H9 (cell line): Measurements from ENCODE around the gene BLOC1S1. TPM values are rescaled to one million over a fixed set of nuclear protein-coding genes. Genes with fewer than 3 reads are reported as not detected.

ENCODE experiments used
- DNase-seq: peaks from one replicate; pipeline ENCODE4 v3.0.0-alpha.2; 2017
- H2AFZ ChIP-seq: one replicate; pipeline ENCODE4 v1.6.1; 2013; ENCODE audit warnings: mild to moderate bottlenecking, low read length, control low read depth, moderate library complexity
- H2AK5ac ChIP-seq: 2 replicates; pipeline ENCODE4 v1.6.1; 2013; ENCODE audit warnings: low read length, control low read depth, mixed read lengths; ENCODE audit not compliant: insufficient read length
- H2BK120ac ChIP-seq: one replicate; pipeline ENCODE4 v1.6.1; 2013; ENCODE audit warnings: low read depth, mild to moderate bottlenecking, low read length, control low read depth, inconsistent platforms; ENCODE audit not compliant: poor library complexity, severe bottlenecking
- H2BK12ac ChIP-seq: 2 replicates; pipeline ENCODE4 v1.6.1; 2013; ENCODE audit warnings: low read length, control low read depth, mixed read lengths, low read depth; ENCODE audit not compliant: insufficient read length
- H2BK15ac ChIP-seq: 2 replicates; pipeline ENCODE4 v1.6.1; 2013; ENCODE audit warnings: low read depth, low read length, control low read depth
- H2BK20ac ChIP-seq: one replicate; pipeline ENCODE4 v1.6.1; 2013; ENCODE audit warnings: low read depth, mild to moderate bottlenecking, low read length, control low read depth, inconsistent platforms; ENCODE audit not compliant: poor library complexity, severe bottlenecking
- H2BK5ac ChIP-seq: 2 replicates; pipeline ENCODE4 v1.6.1; 2013; ENCODE audit warnings: low read length, control low read depth, mixed read lengths; ENCODE audit not compliant: insufficient read length
- H3K14ac ChIP-seq: 2 replicates; pipeline ENCODE4 v1.6.1; 2013; ENCODE audit warnings: low read length, control low read depth; ENCODE audit not compliant: insufficient read depth
- H3K18ac ChIP-seq: 2 replicates; pipeline ENCODE4 v1.6.1; 2013; ENCODE audit warnings: low read depth, mild to moderate bottlenecking, mixed read lengths, low read length, control low read depth; ENCODE audit not compliant: insufficient read length
- H3K23ac ChIP-seq: 2 replicates; pipeline ENCODE4 v1.6.1; 2013; ENCODE audit warnings: low read length, control low read depth, mixed read lengths, low read depth; ENCODE audit not compliant: insufficient read length
- H3K23me2 ChIP-seq: 2 replicates; pipeline ENCODE4 v1.6.1; 2013; ENCODE audit warnings: low read depth, mild to moderate bottlenecking, mixed read lengths, low read length, control low read depth; ENCODE audit not compliant: insufficient read length, poor library complexity, severe bottlenecking
- H3K27ac ChIP-seq: 2 replicates; pipeline ENCODE4 v1.5.1; 2013; ENCODE audit warnings: low read length, control low read depth, mixed read lengths, low read depth; ENCODE audit not compliant: insufficient read length
- H3K27me3 ChIP-seq: 2 replicates; pipeline ENCODE4 v1.6.1; 2013; ENCODE audit warnings: low read length, control low read depth, inconsistent platforms; ENCODE audit not compliant: insufficient read depth
- H3K4ac ChIP-seq: 2 replicates; pipeline ENCODE4 v1.6.1; 2013; ENCODE audit warnings: low read depth, mild to moderate bottlenecking, control low read depth, inconsistent platforms, low read length, moderate library complexity
- H3K4me1 ChIP-seq: 2 replicates; pipeline ENCODE4 v1.6.1; 2013; ENCODE audit warnings: low read length, control low read depth, inconsistent platforms; ENCODE audit not compliant: insufficient read depth
- H3K4me2 ChIP-seq: 2 replicates; pipeline ENCODE4 v1.6.1; 2013; ENCODE audit warnings: low read length, control low read depth, mixed read lengths; ENCODE audit not compliant: insufficient read length, insufficient read depth
- H3K56ac ChIP-seq: 2 replicates; pipeline ENCODE4 v1.6.1; 2013; ENCODE audit warnings: low read depth, mild to moderate bottlenecking, mixed read lengths, low read length, control low read depth; ENCODE audit not compliant: insufficient read length
- H3K79me1 ChIP-seq: 2 replicates; pipeline ENCODE4 v1.6.1; 2013; ENCODE audit warnings: low read depth, mild to moderate bottlenecking, moderate library complexity, low read length, control low read depth, inconsistent platforms; ENCODE audit not compliant: insufficient read depth, poor library complexity, severe bottlenecking
- H3K79me2 ChIP-seq: 2 replicates; pipeline ENCODE4 v1.6.1; 2013; ENCODE audit warnings: low read length, control low read depth, inconsistent platforms; ENCODE audit not compliant: insufficient read depth
- H3K9ac ChIP-seq: 2 replicates; pipeline ENCODE4 v1.6.1; 2013; ENCODE audit warnings: low read length, control low read depth, mixed read lengths; ENCODE audit not compliant: insufficient read length; ENCODE audit errors: extremely low read depth
- H3K9me3 ChIP-seq: one replicate; pipeline ENCODE4 v1.6.1; 2013; ENCODE audit warnings: low read depth, low read length, inconsistent platforms; ENCODE audit not compliant: control insufficient read depth
- H3T11ph ChIP-seq: one replicate; pipeline ENCODE4 v1.6.1; 2013; ENCODE audit warnings: mild to moderate bottlenecking, low read length, control low read depth, inconsistent platforms
- H4K20me1 ChIP-seq: one replicate; pipeline ENCODE4 v1.6.1; 2013; ENCODE audit not compliant: control insufficient read depth, insufficient read length, insufficient read depth
- H4K5ac ChIP-seq: 2 replicates; pipeline ENCODE4 v1.6.1; 2013; ENCODE audit warnings: low read depth, mild to moderate bottlenecking, mixed read lengths, low read length, control low read depth; ENCODE audit not compliant: insufficient read length
- H4K8ac ChIP-seq: replicated peaks from 2 replicates; pipeline ENCODE4 v1.6.1; 2013; ENCODE audit warnings: low read length, control low read depth, mixed read lengths, low read depth; ENCODE audit not compliant: insufficient read length
- H4K91ac ChIP-seq: 2 replicates; pipeline ENCODE4 v1.6.1; 2013; ENCODE audit warnings: low read depth, mild to moderate bottlenecking, moderate library complexity, mixed read lengths, low read length, control low read depth; ENCODE audit not compliant: insufficient read length
- H3K27ac Mint-ChIP-seq, 3 experiments: 2 replicates in 2 of 3; 3 replicates in 1 of 3; pipeline ENCODE4 v1.8.0; 2020 to 2021; ENCODE audit warnings: mixed read lengths in 3 of 3, mild to moderate bottlenecking in 1 of 3, moderate library complexity in 1 of 3
- H3K27me3 Mint-ChIP-seq: 2 replicates; pipeline ENCODE4 v1.8.0; 2021; ENCODE audit warnings: low read depth, mild to moderate bottlenecking, moderate library complexity, mixed read lengths
- H3K36me3 Mint-ChIP-seq, 3 experiments: 2 replicates in 2 of 3; 3 replicates in 1 of 3; pipeline ENCODE4 v1.8.0; 2020 to 2021; ENCODE audit warnings: low read depth in 3 of 3, mixed read lengths in 3 of 3; ENCODE audit not compliant: insufficient read depth in 1 of 3
- H3K4me1 Mint-ChIP-seq, 2 experiments: 2 replicates each; pipeline ENCODE4 v1.8.0; 2020; ENCODE audit warnings: mixed read lengths in 2 of 2
- H3K4me3 Mint-ChIP-seq, 2 experiments: 2 replicates in 1 of 2; 3 replicates in 1 of 2; pipeline ENCODE4 v1.8.0; 2020 to 2021; ENCODE audit warnings: mild to moderate bottlenecking in 2 of 2, mixed read lengths in 2 of 2, moderate library complexity in 1 of 2
- H3K9me3 Mint-ChIP-seq, 2 experiments: 2 replicates in 1 of 2; 3 replicates in 1 of 2; pipeline ENCODE4 v1.8.0; 2020; ENCODE audit warnings: mild to moderate bottlenecking in 2 of 2, mixed read lengths in 2 of 2, moderate library complexity in 1 of 2
- WGBS: extraction: QIAGEN DNeasy Blood & Tissue Kit; methylation state at CpG from one replicate; pipeline ENCODE4 v1.1.7; 2013; ENCODE audit warnings: missing lambda C conversion rate, low lambda C conversion rate, mixed read lengths; ENCODE audit not compliant: insufficient read length; ENCODE audit errors: extremely low coverage; 5-methylcytosine and 5-hydroxymethylcytosine counted together
- total RNA-seq: library from RNA; stranded (reverse); gene quantifications from 2 replicates; pipeline ENCODE4 v1.2.1, GENCODE V29; 2021
- TF ChIP-seq, protein P1 (sequence below): fragments of 200-600 bp; sonication (generic); conservative IDR thresholded peaks from 3 replicates; pipeline ENCODE4 v1.8.0; 2021; ENCODE audit warnings: antibody characterized with exemption, mild to moderate bottlenecking

BLOC1S1 gene
- total RNA-seq, 1 experiment from 2014 or later, result 108 TPM

DNA sequence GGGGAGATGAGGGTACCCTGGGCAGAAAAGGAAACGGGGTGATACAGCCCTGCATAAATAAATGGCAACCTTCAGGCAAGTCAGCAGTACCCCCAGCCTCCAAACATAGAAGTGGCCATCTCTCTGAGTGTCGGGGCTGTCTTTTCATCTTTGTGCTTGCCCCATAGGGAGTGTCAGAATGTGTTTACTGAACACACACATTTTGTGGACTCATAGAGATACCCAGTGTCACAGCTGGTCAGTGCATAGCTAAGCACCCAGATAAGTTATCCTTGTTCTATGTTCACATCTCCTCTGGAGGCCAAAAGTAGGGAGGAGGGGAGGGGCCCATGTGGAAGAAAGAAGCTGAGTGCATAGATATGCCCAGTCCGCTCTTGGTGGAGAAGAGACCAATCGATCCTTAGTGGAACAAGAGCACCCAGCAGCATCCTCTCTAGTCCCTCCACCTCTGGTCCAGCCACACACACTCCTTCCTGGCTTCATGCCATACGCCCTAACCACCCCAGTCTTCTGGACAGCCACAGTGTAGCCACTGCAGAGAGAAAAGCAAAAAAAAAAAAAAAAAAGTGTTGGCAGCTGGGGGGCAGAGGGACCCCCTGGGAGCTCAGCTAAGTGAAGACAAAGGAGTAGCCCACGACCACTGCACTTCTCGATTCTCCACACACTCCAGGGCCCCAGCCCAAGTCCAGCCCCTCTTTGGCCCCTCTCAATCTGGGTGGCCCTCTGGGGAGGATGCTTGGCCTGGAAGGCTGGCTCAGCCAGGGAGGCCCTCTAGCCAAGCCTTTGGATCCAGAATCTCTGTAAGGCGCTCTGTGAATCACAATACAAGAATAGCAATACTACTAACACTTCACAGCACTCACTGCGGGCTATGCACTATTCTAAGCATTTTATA is 10.8 kb upstream of the BLOC1S1 start:
- no peak overlapping the region for H3K27ac Mint-ChIP-seq
- TF ChIP-seq, protein P1, sequence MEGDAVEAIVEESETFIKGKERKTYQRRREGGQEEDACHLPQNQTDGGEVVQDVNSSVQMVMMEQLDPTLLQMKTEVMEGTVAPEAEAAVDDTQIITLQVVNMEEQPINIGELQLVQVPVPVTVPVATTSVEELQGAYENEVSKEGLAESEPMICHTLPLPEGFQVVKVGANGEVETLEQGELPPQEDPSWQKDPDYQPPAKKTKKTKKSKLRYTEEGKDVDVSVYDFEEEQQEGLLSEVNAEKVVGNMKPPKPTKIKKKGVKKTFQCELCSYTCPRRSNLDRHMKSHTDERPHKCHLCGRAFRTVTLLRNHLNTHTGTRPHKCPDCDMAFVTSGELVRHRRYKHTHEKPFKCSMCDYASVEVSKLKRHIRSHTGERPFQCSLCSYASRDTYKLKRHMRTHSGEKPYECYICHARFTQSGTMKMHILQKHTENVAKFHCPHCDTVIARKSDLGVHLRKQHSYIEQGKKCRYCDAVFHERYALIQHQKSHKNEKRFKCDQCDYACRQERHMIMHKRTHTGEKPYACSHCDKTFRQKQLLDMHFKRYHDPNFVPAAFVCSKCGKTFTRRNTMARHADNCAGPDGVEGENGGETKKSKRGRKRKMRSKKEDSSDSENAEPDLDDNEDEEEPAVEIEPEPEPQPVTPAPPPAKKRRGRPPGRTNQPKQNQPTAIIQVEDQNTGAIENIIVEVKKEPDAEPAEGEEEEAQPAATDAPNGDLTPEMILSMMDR, result no peak
- Histone ChIP-seq H4K91ac (no peak overlapping the region), H3K27me3 (no peaks in the 10 kb centered on the region), H3K79me1 (peaks cover 5% of the 10 kb centered on the region), H2BK120ac (no peak overlapping the region), H3K23me2 (peaks cover 16% of the 10 kb centered on the region), H4K20me1 (peaks cover 7% of the 10 kb centered on the region), H2BK5ac (no peak overlapping the region), H2BK20ac (no peak overlapping the region), H2AFZ (no peak overlapping the region), H2AK5ac (no peak overlapping the region), H3K4me2 (no peak overlapping the region), H3K18ac (no peak overlapping the region), H4K5ac (no peak overlapping the region), H3K9ac (no peak overlapping the region), H3K9me3 (no peaks in the 10 kb centered on the region), H3T11ph (no peak overlapping the region), H3K14ac (no peak overlapping the region), H3K23ac (no peak overlapping the region), H3K79me2 (no peaks in the 10 kb centered on the region; the same call in 1 of the 2 replicates), H3K4me1 (0 out of 2 replicates have a peak, but pooled peaks cover 2% of the 10 kb centered on the region), H4K8ac (no peak overlapping the region), H3K27ac (no peak overlapping the region), H3K4ac (no peak overlapping the region), H2BK12ac (no peak overlapping the region), H2BK15ac (no peak overlapping the region), H3K56ac (no peak overlapping the region)
- H3K4me1 Mint-ChIP-seq, result peaks cover 42 to 45% of the 10 kb centered on the region in 2 experiments
- peaks cover 3 to 20% (median 12%) of the 10 kb centered on the region in 3 experiments; a peak in 5 of 7 replicates for H3K36me3 Mint-ChIP-seq
- H3K9me3 Mint-ChIP-seq, result no peaks in the 10 kb centered on the region
- no CpG with 5 or more reads among the region's 9 CpGs for WGBS
- DNase-seq, result no peak
- H3K27me3 Mint-ChIP-seq, result peaks cover 11% of the 10 kb centered on the region
- H3K4me3 Mint-ChIP-seq, result peak overlapping the region; percentile 31 to 92; a peak in 2 of 5 replicates
